ENCODE measurements around the gene MT4.

The MT4 gene

GRCh38 chr16:56534847-56535383 is 30.0 kb upstream of the MT4 start:
- no peak overlapping the region for H3K9ac ChIP-seq (ENCODE audit: low read length)
- TF ChIP-seq EZH2 (optimal IDR thresholded peaks at IDR 0.05; ENCODE audit: low read depth, low read length) (no peak), EZH2phosphoT487 (IDR thresholded peaks at IDR 0.05; ENCODE audit: low read length) (no peak), CTCF (IDR thresholded peaks at IDR 0.05; ENCODE audit: low read length) (no peak)
- DNase-seq = no peak
- no peaks in the 10 kb centered on the region for H3K79me2 ChIP-seq (ENCODE audit: low read length)
- H3K27me3 ChIP-seq (replicated peaks; ENCODE audit: insufficient read depth, low read length) = no peaks in the 10 kb centered on the region
- H3K4me3 ChIP-seq (ENCODE audit: low read length) = no peak overlapping the region
- no peaks in the 10 kb centered on the region for H3K9me3 ChIP-seq (replicated peaks; ENCODE audit: insufficient read depth, low read length)
- no peaks in the 10 kb centered on the region for H3K4me1 ChIP-seq (ENCODE audit: low read length)
- H2AFZ ChIP-seq (ENCODE audit: low read length) = no peak overlapping the region
- no peaks in the 10 kb centered on the region for H3F3A ChIP-seq (ENCODE audit: insufficient read depth, low read length)
- no peaks in the 10 kb centered on the region for H3K9me2 ChIP-seq (replicated peaks; ENCODE audit: insufficient read depth, low read length)
- H3K27ac ChIP-seq (ENCODE audit: low read length) = no peak overlapping the region
- H4K20me1 ChIP-seq (ENCODE audit: insufficient read depth, low read length) = no peaks in the 10 kb centered on the region
- H3K36me3 ChIP-seq (replicated peaks; ENCODE audit: insufficient read depth, low read length) = no peaks in the 10 kb centered on the region
- no peak overlapping the region for H3K4me2 ChIP-seq (ENCODE audit: low read depth, low read length)

DNA sequence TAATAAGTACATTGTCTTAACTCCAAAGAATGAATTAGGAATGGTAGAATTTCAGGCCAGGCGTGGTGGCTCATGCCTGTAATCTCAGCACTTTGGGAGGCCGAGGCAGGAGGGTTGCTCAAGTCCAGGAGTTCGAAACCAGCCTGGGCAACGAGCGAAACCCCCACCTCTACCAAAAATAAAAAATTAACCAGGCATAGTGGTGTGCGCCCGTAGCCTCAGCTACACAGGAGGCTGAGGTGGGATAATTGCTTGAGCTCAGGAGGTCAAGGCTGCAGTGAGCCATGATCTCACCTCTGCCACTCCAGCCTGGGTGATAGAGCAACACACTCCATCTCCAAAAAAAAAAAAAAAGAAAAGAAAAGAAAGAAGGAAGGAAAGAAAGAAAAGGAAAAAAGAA is 26.5 kb upstream of the MT4 start:
- Histone ChIP-seq H3K79me2 (ENCODE audit: low read length) (no peaks in the 10 kb centered on the region), H3F3A (ENCODE audit: insufficient read depth, low read length) (no peaks in the 10 kb centered on the region), H3K27me3 (replicated peaks; ENCODE audit: insufficient read depth, low read length) (no peaks in the 10 kb centered on the region), H2AFZ (ENCODE audit: low read length) (no peak overlapping the region), H3K27ac (ENCODE audit: low read length) (no peak overlapping the region), H3K36me3 (replicated peaks; ENCODE audit: insufficient read depth, low read length) (no peaks in the 10 kb centered on the region), H3K9ac (ENCODE audit: low read length) (no peak overlapping the region), H3K9me3 (replicated peaks; ENCODE audit: insufficient read depth, low read length) (no peaks in the 10 kb centered on the region), H3K4me3 (ENCODE audit: low read length) (no peak overlapping the region), H4K20me1 (ENCODE audit: insufficient read depth, low read length) (no peaks in the 10 kb centered on the region), H3K4me2 (ENCODE audit: low read depth, low read length) (no peak overlapping the region), H3K9me2 (replicated peaks; ENCODE audit: insufficient read depth, low read length) (no peaks in the 10 kb centered on the region), H3K4me1 (ENCODE audit: low read length) (no peaks in the 10 kb centered on the region)
- no peak for DNase-seq
- TF ChIP-seq EZH2phosphoT487 (IDR thresholded peaks at IDR 0.05; ENCODE audit: low read length) = no peak
- TF ChIP-seq EZH2 (optimal IDR thresholded peaks at IDR 0.05; ENCODE audit: low read depth, low read length) = no peak
- TF ChIP-seq CTCF (IDR thresholded peaks at IDR 0.05; ENCODE audit: low read length) = no peak

GRCh38 chr16:56539656-56540055 is 25.2 kb upstream of the MT4 start:
- Histone ChIP-seq H3K36me3 (replicated peaks; ENCODE audit: insufficient read depth, low read length) (no peaks in the 10 kb centered on the region), H2AFZ (ENCODE audit: low read length) (no peak overlapping the region), H3F3A (ENCODE audit: insufficient read depth, low read length) (no peaks in the 10 kb centered on the region), H4K20me1 (ENCODE audit: insufficient read depth, low read length) (no peaks in the 10 kb centered on the region), H3K4me2 (ENCODE audit: low read depth, low read length) (no peak overlapping the region), H3K79me2 (ENCODE audit: low read length) (no peaks in the 10 kb centered on the region), H3K9ac (ENCODE audit: low read length) (no peak overlapping the region), H3K27ac (ENCODE audit: low read length) (no peak overlapping the region), H3K4me3 (ENCODE audit: low read length) (no peak overlapping the region), H3K9me2 (replicated peaks; ENCODE audit: insufficient read depth, low read length) (no peaks in the 10 kb centered on the region), H3K9me3 (replicated peaks; ENCODE audit: insufficient read depth, low read length) (no peaks in the 10 kb centered on the region), H3K4me1 (ENCODE audit: low read length) (no peaks in the 10 kb centered on the region), H3K27me3 (replicated peaks; ENCODE audit: insufficient read depth, low read length) (no peaks in the 10 kb centered on the region)
- no peak for DNase-seq
- TF ChIP-seq EZH2 (optimal IDR thresholded peaks at IDR 0.05; ENCODE audit: low read depth, low read length) (no peak), EZH2phosphoT487 (IDR thresholded peaks at IDR 0.05; ENCODE audit: low read length) (no peak), CTCF (IDR thresholded peaks at IDR 0.05; ENCODE audit: low read length) (no peak)

Data from MM.1S (cell line).